ENCODE data around the gene KDM4B. TPM values are rescaled to one million over a fixed set of nuclear protein-coding genes. Genes with fewer than 3 reads are reported as not detected.

KDM4B gene
- total RNA-seq, 1 donor from 2014 or later = 21.2 TPM

DNA sequence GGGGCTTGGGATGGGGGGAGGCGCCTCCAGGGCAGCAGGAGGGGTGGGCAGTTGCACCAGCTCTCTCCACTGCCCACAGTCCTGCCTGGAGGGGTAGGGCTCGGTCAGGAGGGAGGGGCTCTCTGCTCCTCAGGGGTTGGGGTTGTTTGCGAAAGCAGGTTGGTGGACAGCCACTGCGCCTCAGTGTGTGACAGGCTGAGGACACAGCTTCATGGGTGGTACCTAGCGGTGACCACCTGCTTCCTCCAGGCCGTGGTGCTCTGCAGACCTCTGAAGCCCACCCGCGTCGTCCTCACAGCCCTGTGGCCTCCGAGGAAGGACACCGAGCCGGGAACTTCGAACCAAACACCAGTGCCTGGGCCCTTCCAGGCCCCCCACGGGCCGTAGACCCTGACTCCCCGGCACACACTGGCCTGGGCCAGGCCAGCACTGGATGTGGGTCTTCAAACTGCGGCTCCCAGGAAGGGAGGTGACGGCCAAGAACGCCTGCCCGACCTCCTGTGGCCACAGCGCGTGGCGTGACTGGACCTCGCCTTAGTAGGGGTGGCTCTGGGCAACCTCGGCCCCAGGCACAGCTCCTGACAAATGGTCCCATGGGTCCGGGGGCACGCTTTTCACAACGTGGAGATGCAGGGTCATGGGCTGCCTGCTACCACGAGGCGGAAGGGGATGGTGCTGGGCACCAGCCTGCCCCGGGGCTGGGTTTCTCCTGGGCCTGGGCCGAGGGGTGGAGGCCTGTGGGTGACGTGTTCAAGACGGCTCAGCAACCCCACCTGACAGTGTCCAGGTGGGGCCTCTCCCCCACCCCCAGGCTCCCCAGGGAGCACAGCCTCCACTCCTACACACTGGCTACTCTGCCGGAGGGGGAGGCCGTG is 173.2 kb downstream of the KDM4B start:
- H3K4me3 ChIP-seq (ENCODE audit: low read depth, low read length) = no peak overlapping the region
- no peak for TF ChIP-seq CTCF (IDR thresholded peaks at IDR 0.05; ENCODE audit: insufficient read depth, low read length, poor library complexity, severe bottlenecking)
- no peaks in the 10 kb centered on the region for H3K27me3 ChIP-seq (ENCODE audit: control insufficient read depth, insufficient read depth, low read length)
- H3K36me3 ChIP-seq (ENCODE audit: control insufficient read depth, insufficient read depth, low read length) = peaks cover 2% of the 10 kb centered on the region
- no peak for DNase-seq (ENCODE audit: low read depth)

- no peak for DNase-seq (ENCODE audit: low read depth)
- Histone ChIP-seq H3K36me3 (ENCODE audit: control insufficient read depth, insufficient read depth, low read length) (peaks cover 2% of the 10 kb centered on the region), H3K27me3 (ENCODE audit: control insufficient read depth, insufficient read depth, low read length) (no peaks in the 10 kb centered on the region), H3K4me3 (ENCODE audit: low read depth, low read length) (no peak overlapping the region)
- no peak for TF ChIP-seq CTCF (IDR thresholded peaks at IDR 0.05; ENCODE audit: insufficient read depth, low read length, poor library complexity, severe bottlenecking)
Measured at GRCh38 chr19:5142725-5143097, 173.8 kb downstream of the KDM4B start.

GRCh38 chr19:5143471-5144411 is 174.8 kb downstream of the KDM4B start:
- peaks cover 2% of the 10 kb centered on the region for H3K36me3 ChIP-seq (ENCODE audit: control insufficient read depth, insufficient read depth, low read length)
- H3K27me3 ChIP-seq (ENCODE audit: control insufficient read depth, insufficient read depth, low read length) = no peaks in the 10 kb centered on the region
- no peak overlapping the region for H3K4me3 ChIP-seq (ENCODE audit: low read depth, low read length)
- no peak for TF ChIP-seq CTCF (IDR thresholded peaks at IDR 0.05; ENCODE audit: insufficient read depth, low read length, poor library complexity, severe bottlenecking)
- no peak for DNase-seq (ENCODE audit: low read depth)

GRCh38 chr19:5144545-5145179 is 175.7 kb downstream of the KDM4B start:
- peaks cover 2% of the 10 kb centered on the region for H3K36me3 ChIP-seq (ENCODE audit: control insufficient read depth, insufficient read depth, low read length)
- H3K27me3 ChIP-seq (ENCODE audit: control insufficient read depth, insufficient read depth, low read length) = no peaks in the 10 kb centered on the region
- H3K4me3 ChIP-seq (ENCODE audit: low read depth, low read length) = no peak overlapping the region
- TF ChIP-seq CTCF (IDR thresholded peaks at IDR 0.05; ENCODE audit: insufficient read depth, low read length, poor library complexity, severe bottlenecking) = no peak
- no peak for DNase-seq (ENCODE audit: low read depth)

DNA sequence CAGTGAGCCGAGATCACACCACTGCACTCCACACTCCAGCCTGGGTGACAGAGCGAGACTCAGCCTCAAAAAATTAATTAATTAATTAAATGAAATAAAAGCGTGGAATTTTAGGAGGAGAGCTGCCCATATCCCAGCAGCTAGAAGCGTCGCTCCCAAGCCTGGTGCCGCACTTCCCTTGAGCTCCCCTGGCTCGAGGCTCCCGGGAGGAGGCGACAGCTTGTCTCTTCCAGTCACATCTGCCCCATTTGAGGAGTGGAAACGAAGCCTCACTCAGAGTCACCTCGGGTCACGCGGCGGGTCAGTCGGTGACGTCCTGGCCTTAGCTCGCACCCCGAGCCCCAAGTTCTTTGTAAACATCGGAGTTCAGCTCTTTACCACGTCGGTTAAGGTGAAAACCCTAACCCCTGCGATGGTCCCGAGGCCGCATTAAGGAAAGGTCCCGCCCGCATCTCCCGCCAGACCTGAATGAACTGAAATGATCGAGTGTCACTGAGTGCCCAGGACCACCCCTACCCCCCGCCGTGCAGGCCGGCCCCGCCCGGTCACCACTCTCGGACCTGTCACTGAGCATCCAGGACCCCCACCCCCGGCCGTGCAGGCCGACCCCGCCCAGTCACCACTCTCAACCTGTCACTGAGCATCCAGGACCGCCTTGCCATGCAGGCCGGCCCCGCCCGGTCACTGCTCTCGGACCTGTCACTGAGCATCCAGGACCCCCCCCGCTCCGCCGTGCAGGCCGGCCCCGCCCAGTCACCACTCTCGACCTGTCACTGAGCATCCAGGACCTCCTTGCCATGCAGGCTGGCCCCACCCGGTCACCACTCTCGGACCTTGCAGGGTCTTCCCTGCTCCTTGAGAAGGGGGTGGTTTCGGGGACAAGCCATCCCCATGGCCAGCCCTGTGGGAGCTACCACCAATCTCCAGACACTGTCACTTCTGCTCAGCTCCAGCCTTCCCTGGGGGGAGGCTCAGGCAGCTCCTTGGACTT is 176.9 kb downstream of the KDM4B start:
- H3K36me3 ChIP-seq (ENCODE audit: control insufficient read depth, insufficient read depth, low read length) = peaks cover 2% of the 10 kb centered on the region

More for the DNA sequence above, 176.9 kb downstream of the KDM4B start:
- no peak overlapping the region for H3K4me3 ChIP-seq (ENCODE audit: low read depth, low read length)
- H3K27me3 ChIP-seq (ENCODE audit: control insufficient read depth, insufficient read depth, low read length) = no peaks in the 10 kb centered on the region
- no peak for DNase-seq (ENCODE audit: low read depth)
- TF ChIP-seq CTCF (IDR thresholded peaks at IDR 0.05; ENCODE audit: insufficient read depth, low read length, poor library complexity, severe bottlenecking) = no peak

Measured in kidney epithelial cell (primary cell).